H1 (cell line): Measurements from ENCODE around the gene PLS3. TPM values are rescaled to one million over a fixed set of nuclear protein-coding genes. Genes with fewer than 3 reads are reported as not detected.

Experiments
- CTCF ChIA-PET: fragments of 300-600 bp; sonication (Branson Sonifier 250); formaldehyde crosslinking; loops from one replicate; lab custom pipeline; 2021; ENCODE audit not compliant: partially characterized antibody; lab: Charles Lee
- POLR2A ChIA-PET: fragments of 300-600 bp; sonication (Branson Sonifier 250); formaldehyde crosslinking; loops from one replicate; lab custom pipeline; 2021; ENCODE audit warnings: inconsistent platforms; ENCODE audit not compliant: partially characterized antibody; lab: Charles Lee
- DNase-seq, 2 experiments: peaks; one replicate each; pipeline versions ENCODE4 v3.0.0 to v3.0.0-alpha.2; 2010 to 2022; ENCODE audit warnings: low spot score in 2 of 2, low read depth in 1 of 2, mixed read lengths in 1 of 2
- FAIRE-seq: peaks from 2 replicates; lab custom pipeline; 2011; peaks lifted over from hg19 to GRCh38; lab: Jason Lieb, UNC
- H2AFZ ChIP-seq: 2 replicates; pipeline ENCODE4 v1.8.1; 2012; ENCODE audit warnings: low read length, inconsistent platforms
- H2AK5ac ChIP-seq: 2 replicates; pipeline ENCODE4 v1.6.1; 2013; ENCODE audit warnings: low read depth, low read length
- H2BK120ac ChIP-seq: replicated peaks from 2 replicates; pipeline ENCODE3; 2013; ENCODE audit warnings: low read depth, low read length, inconsistent platforms
- H2BK12ac ChIP-seq: 2 replicates; pipeline ENCODE4 v1.6.1; 2013; ENCODE audit warnings: low read depth, low read length
- H2BK15ac ChIP-seq: 2 replicates; pipeline ENCODE4 v1.6.1; 2013; ENCODE audit warnings: low read length
- H2BK20ac ChIP-seq: 2 replicates; pipeline ENCODE4 v1.6.1; 2013; ENCODE audit warnings: low read length
- H2BK5ac ChIP-seq: 2 replicates; pipeline ENCODE4 v1.6.1; 2013; ENCODE audit warnings: low read depth, low read length
- H3K14ac ChIP-seq: 2 replicates; pipeline ENCODE4 v1.6.1; 2013; ENCODE audit warnings: inconsistent platforms; ENCODE audit not compliant: insufficient read length
- H3K18ac ChIP-seq: 2 replicates; pipeline ENCODE4 v1.6.1; 2013; ENCODE audit warnings: low read length; ENCODE audit errors: extremely low read depth
- H3K23ac ChIP-seq: 2 replicates; pipeline ENCODE4 v1.6.1; 2013; ENCODE audit warnings: inconsistent platforms; ENCODE audit not compliant: insufficient read length
- H3K23me2 ChIP-seq: 2 replicates; pipeline ENCODE4 v1.6.1; 2013; ENCODE audit warnings: low read depth, low read length
- H3K27ac ChIP-seq: 2 replicates; pipeline ENCODE4 v1.6.1; 2011; ENCODE audit warnings: low read depth, low read length, inconsistent platforms
- H3K27me3 ChIP-seq, 4 experiments: replicated peaks in 1 of 4; 1 replicate in 1 of 4; 2 replicates in 3 of 4; pipeline versions ENCODE4 v1.6.1 to v1.8.1; 2011 to 2013; ENCODE audit warnings: low read length in 3 of 4, mild to moderate bottlenecking in 3 of 4, inconsistent platforms in 2 of 4, mixed read lengths in 2 of 4, moderate library complexity in 1 of 4; ENCODE audit not compliant: control insufficient read depth in 3 of 4, insufficient read depth in 3 of 4; ENCODE audit errors: extremely low read depth in 1 of 4
- H3K36me3 ChIP-seq, 4 experiments: 2 replicates each; pipeline versions ENCODE4 v1.6.1 to v1.8.1; 2011 to 2013; ENCODE audit warnings: mild to moderate bottlenecking in 4 of 4, low read length in 3 of 4, moderate library complexity in 2 of 4, control low read depth in 1 of 4, inconsistent platforms in 1 of 4; ENCODE audit not compliant: insufficient read depth in 4 of 4, control insufficient read depth in 2 of 4
- H3K4ac ChIP-seq: replicated peaks from 2 replicates; pipeline ENCODE3; 2013; ENCODE audit warnings: low read length, low read depth, mixed read lengths, inconsistent platforms; ENCODE audit not compliant: insufficient read length
- H3K4me1 ChIP-seq, 4 experiments: replicated peaks in 1 of 4; 1 replicate in 1 of 4; 2 replicates in 3 of 4; pipeline versions ENCODE4 v1.6.1 to v1.8.1; 2011 to 2013; ENCODE audit warnings: low read length in 3 of 4, inconsistent platforms in 2 of 4, mixed read lengths in 1 of 4; ENCODE audit not compliant: insufficient read depth in 4 of 4, control insufficient read depth in 3 of 4
- H3K4me2 ChIP-seq, 2 experiments: 2 replicates each; pipeline versions ENCODE4 v1.6.1 to v1.8.1; 2011 to 2013; ENCODE audit warnings: low read depth in 2 of 2, low read length in 2 of 2, control low read depth in 1 of 2, inconsistent platforms in 1 of 2, mild to moderate bottlenecking in 1 of 2; ENCODE audit not compliant: insufficient read depth in 1 of 2
- H3K4me3 ChIP-seq, 4 experiments: fragments of 200-600, 300-600 bp in 1 of 4; sonication (generic), shearing (Covaris generic), sonication (Bioruptor Twin) in 1 of 4; 2 replicates each; pipeline versions ENCODE4 v1.5.1 to v1.8.1; 2011 to 2016; ENCODE audit warnings: low read length in 4 of 4, low read depth in 3 of 4, control low read depth in 2 of 4, inconsistent platforms in 2 of 4, mild to moderate bottlenecking in 2 of 4, mixed read lengths in 1 of 4, moderate library complexity in 1 of 4; ENCODE audit not compliant: insufficient read depth in 2 of 4; ENCODE audit errors: extremely low read depth in 1 of 4
- H3K56ac ChIP-seq: replicated peaks from 2 replicates; pipeline ENCODE3; 2013; ENCODE audit warnings: low read depth, mild to moderate bottlenecking, mixed read lengths, low read length, inconsistent platforms; ENCODE audit not compliant: insufficient read length
- H3K79me1 ChIP-seq: 2 replicates; pipeline ENCODE4 v1.6.1; 2013; ENCODE audit warnings: low read depth, low read length, control low read depth
- H3K79me2 ChIP-seq, 2 experiments: 2 replicates each; pipeline versions ENCODE4 v1.6.1 to v1.8.1; 2012 to 2013; ENCODE audit warnings: low read length in 2 of 2, mild to moderate bottlenecking in 2 of 2, inconsistent platforms in 1 of 2; ENCODE audit not compliant: insufficient read depth in 2 of 2, control insufficient read depth in 1 of 2
- H3K9ac ChIP-seq, 4 experiments: replicated peaks in 1 of 4; 1 replicate in 1 of 4; 2 replicates in 3 of 4; pipeline versions ENCODE4 v1.6.1 to v1.8.1; 2011 to 2013; ENCODE audit warnings: low read depth in 3 of 4, low read length in 3 of 4, control low read depth in 2 of 4, mild to moderate bottlenecking in 2 of 4, moderate library complexity in 2 of 4, inconsistent platforms in 1 of 4; ENCODE audit errors: extremely low read depth in 1 of 4
- H3K9me3 ChIP-seq, 2 experiments: 2 replicates each; pipeline versions ENCODE4 v1.6.1 to v1.8.1; 2012 to 2013; ENCODE audit warnings: mild to moderate bottlenecking in 2 of 2, moderate library complexity in 2 of 2, control low read depth in 1 of 2, inconsistent platforms in 1 of 2, low read depth in 1 of 2, low read length in 1 of 2, mixed read lengths in 1 of 2; ENCODE audit not compliant: insufficient read depth in 2 of 2
- H4K20me1 ChIP-seq, 2 experiments: replicated peaks in 1 of 2; 2 replicates each; pipeline versions ENCODE3 to v1.8.1; 2011 to 2013; ENCODE audit warnings: inconsistent platforms in 2 of 2, low read length in 2 of 2, mild to moderate bottlenecking in 1 of 2; ENCODE audit not compliant: insufficient read depth in 2 of 2, control insufficient read depth in 1 of 2
- H4K5ac ChIP-seq: 2 replicates; pipeline ENCODE4 v1.6.1; 2013; ENCODE audit warnings: low read length, low read depth, mixed read lengths, inconsistent platforms; ENCODE audit not compliant: insufficient read length
- H4K8ac ChIP-seq: 2 replicates; pipeline ENCODE4 v1.8.0; 2013; ENCODE audit warnings: mild to moderate bottlenecking, moderate library complexity, low read length, inconsistent platforms; ENCODE audit not compliant: insufficient read depth; ENCODE audit errors: extremely low read depth
- H4K91ac ChIP-seq: replicated peaks from 2 replicates; pipeline ENCODE3; 2013; ENCODE audit warnings: low read length, mixed read lengths, inconsistent platforms; ENCODE audit not compliant: insufficient read length
- CBX5 ChIP-seq: fragments of 300-800, 300-1000 bp; sonication (generic); IDR thresholded peaks from 2 replicates; pipeline ENCODE4 v1.7.1; 2016; ENCODE audit warnings: antibody characterized with exemption, low read length, low read depth
- CHD2 ChIP-seq: IDR thresholded peaks from 2 replicates; pipeline ENCODE4 v1.6.1; 2012; ENCODE audit warnings: low read length, improper control_type of control experiment
- KDM5A ChIP-seq: fragments of 200-600 bp; IDR thresholded peaks from 2 replicates; pipeline ENCODE4 v1.7.1; 2012; ENCODE audit warnings: mild to moderate bottlenecking, low read length, inconsistent platforms, mixed read lengths
- POLR2A ChIP-seq, 2 experiments: IDR thresholded peaks; 1 replicate in 1 of 2; 2 replicates in 1 of 2; pipeline ENCODE4 v1.6.1; 2011; ENCODE audit warnings: low read depth in 2 of 2, low read length in 2 of 2, mild to moderate bottlenecking in 2 of 2; ENCODE audit errors: control extremely low read depth in 1 of 2
- SP2 ChIP-seq: IDR thresholded peaks from 2 replicates; pipeline ENCODE4 v1.6.1; 2012; ENCODE audit warnings: mild to moderate bottlenecking, low read length, inconsistent platforms
- SP4 ChIP-seq: IDR thresholded peaks from 2 replicates; pipeline ENCODE4 v1.6.1; 2012; ENCODE audit warnings: low read length, inconsistent platforms
- TAF7 ChIP-seq: optimal IDR thresholded peaks from 2 replicates; pipeline ENCODE3; 2011; ENCODE audit warnings: low read depth, mild to moderate bottlenecking, inconsistent platforms, low read length, moderate library complexity, borderline replicate concordance
- WGBS, 2 experiments: shearing (Covaris generic) in 1 of 2; methylation state at CpG; one replicate each; pipeline versions ENCODE4 v1.1.6 to v1.1.7; 2013 to 2015; ENCODE audit warnings: low lambda C conversion rate in 2 of 2, mixed read lengths in 2 of 2, inconsistent platforms in 1 of 2, low coverage in 1 of 2, missing lambda C conversion rate in 1 of 2; ENCODE audit not compliant: insufficient replicate concordance in 2 of 2, insufficient coverage in 1 of 2, insufficient read length in 1 of 2; ENCODE audit errors: extremely low coverage in 1 of 2, missing lambda C conversion rate in 1 of 2; 5-methylcytosine and 5-hydroxymethylcytosine counted together
- polyA plus RNA-seq, 7 experiments: library from polyadenylated mRNA; depleted of rRNA in 3 of 7; stranded (reverse) in 5 of 7; unstranded in 2 of 7; fragments of >200 nt in 5 of 7; fragments of 200-250 nt in 2 of 7; gene quantifications; 1 replicate in 5 of 7; 2 replicates in 1 of 7; 4 replicates in 1 of 7; pipeline versions ENCODE4 v1.2.1 to v1.2.3, GENCODE V29; 2011 to 2013; ENCODE audit warnings: missing spikeins in 2 of 7, mixed read lengths in 2 of 7
- total RNA-seq: library from RNA; stranded (reverse); fragmentation: NEBNext Ultra II Directional; extraction: Animal tissue kit (Norgen Biotek cat#: 25700); gene quantifications from 2 replicates; pipeline ENCODE4 v1.2.1, GENCODE V29; 2021
- TF ChIP-seq, protein P1 (sequence below): IDR thresholded peaks from 2 replicates; pipeline ENCODE4 v1.6.1; 2012; ENCODE audit warnings: low read length, inconsistent platforms

The PLS3 gene
- total and polyA plus RNA-seq, 2 of the 8 experiments (the other 6 are each of a cell fraction or from before 2014, with no cell fraction given): 107 to 185 TPM

DNA sequence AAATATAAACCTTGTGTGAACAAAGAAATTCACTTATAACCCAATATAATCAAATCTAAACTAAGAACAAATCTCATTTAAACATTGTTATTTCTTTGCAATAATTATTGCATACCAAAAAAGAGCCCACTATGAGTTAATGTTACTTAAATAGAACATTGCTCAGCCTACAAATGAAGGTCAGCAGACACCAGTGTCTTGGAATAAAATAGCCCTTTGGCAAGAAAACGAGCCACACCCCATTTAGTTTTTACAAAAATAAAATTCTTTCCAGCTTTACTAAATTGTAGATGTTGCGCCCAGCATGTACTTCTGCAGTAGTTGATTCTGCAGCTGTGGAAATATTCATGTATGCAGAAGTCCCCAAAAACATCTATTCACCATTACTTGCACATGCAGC, 12.2 kb downstream of the PLS3 start:
- Histone ChIP-seq H3K18ac (no peak overlapping the region), H3K14ac (no peak overlapping the region), H3K27ac (no peak overlapping the region), H3K23me2 (no peaks in the 10 kb centered on the region), H2BK15ac (no peak overlapping the region), H3K79me1 (no peaks in the 10 kb centered on the region), H2BK12ac (no peak overlapping the region), H2BK20ac (no peak overlapping the region), H4K8ac (no peak overlapping the region), H3K23ac (no peak overlapping the region), H2BK5ac (no peak overlapping the region), H3K56ac (no peak overlapping the region), H2AK5ac (no peak overlapping the region), H2BK120ac (no peak overlapping the region), H3K4ac (no peak overlapping the region), H2AFZ (no peak overlapping the region), H3K36me3 (peaks cover 0 to 31% (median 1%) of the 10 kb centered on the region in 4 experiments; a peak in 3 of 8 replicates), H3K79me2 (peaks cover 0 to 88% of the 10 kb centered on the region in 2 experiments; a peak in 2 of 4 replicates), H4K91ac (no peak overlapping the region), H3K9me3 (no peaks in the 10 kb centered on the region), H4K20me1 (no peaks in the 10 kb centered on the region), H3K9ac (no peak overlapping the region), H3K4me3 (no peak overlapping the region), H3K27me3 (no peaks in the 10 kb centered on the region), H3K4me2 (no peak overlapping the region), H3K4me1 (no peaks in the 10 kb centered on the region), H4K5ac (no peak overlapping the region)
- ChIA-PET CTCF (no interaction called here), POLR2A (no interaction called here)
- no peak for DNase-seq
- TF ChIP-seq SP4: no peak
- TF ChIP-seq CBX5: no peak
- TF ChIP-seq SP2: no peak
- no peak for TF ChIP-seq POLR2A (IDR thresholded peaks at IDR 0.05; ENCODE audit: control extremely low read depth in 1 of 2, low read depth in 2 of 2, low read length in 2 of 2)
- TF ChIP-seq CHD2: no peak
- TF ChIP-seq TAF7: no peak
- no peak for TF ChIP-seq KDM5A
- TF ChIP-seq, protein P1, sequence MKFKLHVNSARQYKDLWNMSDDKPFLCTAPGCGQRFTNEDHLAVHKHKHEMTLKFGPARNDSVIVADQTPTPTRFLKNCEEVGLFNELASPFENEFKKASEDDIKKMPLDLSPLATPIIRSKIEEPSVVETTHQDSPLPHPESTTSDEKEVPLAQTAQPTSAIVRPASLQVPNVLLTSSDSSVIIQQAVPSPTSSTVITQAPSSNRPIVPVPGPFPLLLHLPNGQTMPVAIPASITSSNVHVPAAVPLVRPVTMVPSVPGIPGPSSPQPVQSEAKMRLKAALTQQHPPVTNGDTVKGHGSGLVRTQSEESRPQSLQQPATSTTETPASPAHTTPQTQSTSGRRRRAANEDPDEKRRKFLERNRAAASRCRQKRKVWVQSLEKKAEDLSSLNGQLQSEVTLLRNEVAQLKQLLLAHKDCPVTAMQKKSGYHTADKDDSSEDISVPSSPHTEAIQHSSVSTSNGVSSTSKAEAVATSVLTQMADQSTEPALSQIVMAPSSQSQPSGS: no peak
- FAIRE-seq: no peak
- WGBS, 2 experiments: 86% methylated on average over 2 of the region's 2 CpGs; no CpG with 5 or more reads in 1 of the 2 experiments
